HTERT RPE-1 (cell line): ENCODE measurements around the gene BEST1.
"Not testable (repeated sequence)": the region's sequence is repeated elsewhere in the genome, so short reads cannot be mapped to it uniquely, and the experiment has no call there.

Experiments used
- in situ Hi-C: fragments of 300-500 bp; cut with MboI; formaldehyde crosslinking; loops from 4 replicates; pipeline ENCODE4 v1.14.3; 2020; ENCODE audit warnings: low sequenced_read_pairs

BEST1 gene

DNA sequence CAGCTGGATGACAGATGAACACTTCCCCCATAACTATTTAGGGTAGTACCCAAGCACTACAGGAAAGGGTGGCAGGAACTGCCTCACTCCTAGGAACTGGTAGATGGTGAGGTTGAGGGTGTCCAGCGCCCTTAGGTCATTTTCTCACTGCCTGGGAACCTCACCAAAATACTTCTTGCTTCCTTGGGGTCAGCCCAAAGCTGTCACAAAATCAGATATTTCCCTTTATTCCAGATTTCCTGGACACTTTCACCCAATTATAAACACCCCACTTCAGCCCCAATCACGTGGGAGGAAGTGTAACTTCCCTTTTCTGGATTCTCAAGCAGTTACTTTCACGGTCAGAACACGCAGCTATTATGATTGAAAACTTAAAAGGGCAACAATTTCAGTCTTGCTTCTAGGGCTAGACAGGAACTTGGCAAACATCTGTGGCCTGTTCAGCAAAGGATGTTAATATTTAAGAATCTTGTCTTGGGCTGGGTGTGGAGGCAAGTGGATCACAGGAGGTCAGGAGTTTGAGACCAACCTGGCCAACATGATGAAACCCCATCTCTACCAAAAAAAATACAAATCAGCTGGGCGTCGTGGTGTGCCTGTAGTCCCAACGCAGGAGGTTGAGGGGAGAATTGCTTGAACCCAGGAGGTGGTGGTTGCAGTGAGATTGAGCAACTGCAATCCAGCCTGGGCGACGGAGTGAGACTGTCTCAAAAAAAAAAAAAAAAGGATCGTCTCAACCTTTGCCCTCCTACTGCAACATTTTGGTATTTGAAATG, 13.3 kb downstream of the BEST1 start:
- in situ Hi-C loops = no loop called here

GRCh38 chr11:61964058-61964665, 14.0 kb downstream of the BEST1 start:
- in situ Hi-C loops = no loop called here

GRCh38 chr11:61964666-61965271, 14.6 kb downstream of the BEST1 start:
- in situ Hi-C loops = not testable (repeated sequence)

GRCh38 chr11:61966734-61967115, 16.6 kb downstream of the BEST1 start:
- in situ Hi-C loops = no loop called here

DNA sequence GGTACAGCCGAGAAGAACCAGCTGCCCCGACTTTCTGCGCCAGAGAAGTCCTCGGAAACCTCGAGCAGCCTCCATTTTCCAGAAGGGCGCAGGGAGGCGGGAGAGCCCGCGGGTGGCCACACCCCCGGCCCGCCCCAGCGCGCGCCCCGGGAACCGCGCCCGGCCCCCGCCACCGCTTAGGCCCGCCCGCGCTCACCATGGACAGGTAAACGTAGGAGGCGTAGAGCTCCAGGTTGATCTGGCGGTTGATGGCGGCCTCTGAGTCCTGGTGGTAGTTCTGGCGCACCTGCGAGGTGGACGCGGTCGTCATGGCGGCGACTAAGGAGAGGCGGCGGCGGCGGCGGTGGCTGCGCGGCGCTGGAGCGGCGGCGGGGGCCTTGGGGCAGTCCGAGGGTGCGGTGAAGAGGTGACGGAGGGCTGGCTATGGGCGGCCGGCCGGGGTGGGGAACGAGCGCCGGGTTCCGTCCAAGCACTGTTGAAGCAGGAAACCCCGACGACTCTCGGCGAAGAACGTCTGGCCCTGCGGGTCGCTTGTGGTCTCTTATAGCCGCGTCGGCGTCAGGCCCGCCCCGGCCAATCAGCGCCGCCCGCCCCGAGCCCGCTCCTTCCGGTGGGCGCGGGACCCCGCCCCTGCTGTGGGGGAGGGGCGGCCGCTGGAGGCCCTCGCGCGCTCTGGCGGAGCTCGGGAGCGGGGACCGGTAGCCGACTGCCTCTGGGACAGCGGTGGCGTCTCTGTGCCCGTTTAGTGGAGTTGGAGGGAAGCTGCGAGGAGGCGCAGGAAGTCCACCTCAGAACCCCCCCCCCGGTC, 17.2 kb downstream of the BEST1 start, which contains the start of gene FTH1:
TSS of gene FTH1 (minus strand) at position 519 of the 808 bp plus-strand sequence. CDS start at position 310, 209 bp downstream.
- in situ Hi-C loops = no loop called here

GRCh38 chr11:61967924-61968757, 18.0 kb downstream of the BEST1 start:
- in situ Hi-C loops = no loop called here

DNA sequence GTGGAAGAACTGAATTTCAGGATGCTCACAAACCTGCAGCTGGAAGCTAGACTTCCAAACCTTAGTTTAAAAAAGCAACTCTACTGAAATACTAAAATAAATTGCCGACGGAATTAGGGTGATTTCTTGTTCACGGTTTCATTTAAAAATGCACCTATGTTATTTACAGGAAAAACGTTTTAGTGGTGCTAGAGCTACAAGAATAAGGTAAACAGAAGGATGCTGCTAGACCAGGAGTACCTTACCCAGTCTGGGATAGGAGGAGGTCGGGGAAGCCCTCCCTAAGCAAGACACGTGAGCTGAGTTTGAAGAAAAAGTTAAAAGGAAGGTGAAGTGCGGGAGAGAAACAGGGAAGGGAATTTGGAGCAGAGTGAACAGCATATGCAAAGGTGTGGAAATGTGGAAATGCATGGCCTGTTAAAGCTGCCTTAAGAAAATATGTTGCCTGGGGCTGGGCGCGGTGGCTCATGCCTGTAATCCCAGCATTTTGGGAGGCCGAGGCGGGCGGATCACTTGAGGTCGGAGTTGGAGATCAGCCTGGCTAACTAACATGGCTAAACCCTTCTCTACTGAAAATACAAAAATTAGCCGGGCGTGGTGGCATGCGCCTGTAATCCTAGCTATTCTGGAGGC, 18.7 kb downstream of the BEST1 start:
- in situ Hi-C loops = no loop called here

DNA sequence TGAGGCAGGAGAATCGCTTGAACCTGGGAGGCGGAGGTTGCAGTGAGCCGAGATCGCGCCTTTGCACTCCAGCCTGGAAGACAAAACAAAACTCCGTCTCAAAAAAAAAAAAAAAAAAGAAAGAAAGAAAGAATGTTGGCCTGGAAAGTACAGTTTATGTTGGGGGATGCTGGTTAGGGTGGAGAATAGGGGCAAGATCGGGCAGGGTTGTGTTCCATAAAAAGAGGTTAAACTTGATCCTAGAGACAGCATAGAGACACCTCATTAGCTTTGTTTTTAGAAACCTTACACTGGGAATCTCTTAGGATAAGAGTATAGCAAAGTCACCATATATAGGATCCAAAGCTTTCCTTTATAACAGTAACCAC, 19.2 kb downstream of the BEST1 start:
- in situ Hi-C loops = no loop called here

GRCh38 chr11:61969838-61970662, 19.9 kb downstream of the BEST1 start:
- in situ Hi-C loops = no loop called here

- in situ Hi-C loops = no loop called here
These were observed 21.3 kb downstream of the BEST1 start for GRCh38 chr11:61971248-61972111.

DNA sequence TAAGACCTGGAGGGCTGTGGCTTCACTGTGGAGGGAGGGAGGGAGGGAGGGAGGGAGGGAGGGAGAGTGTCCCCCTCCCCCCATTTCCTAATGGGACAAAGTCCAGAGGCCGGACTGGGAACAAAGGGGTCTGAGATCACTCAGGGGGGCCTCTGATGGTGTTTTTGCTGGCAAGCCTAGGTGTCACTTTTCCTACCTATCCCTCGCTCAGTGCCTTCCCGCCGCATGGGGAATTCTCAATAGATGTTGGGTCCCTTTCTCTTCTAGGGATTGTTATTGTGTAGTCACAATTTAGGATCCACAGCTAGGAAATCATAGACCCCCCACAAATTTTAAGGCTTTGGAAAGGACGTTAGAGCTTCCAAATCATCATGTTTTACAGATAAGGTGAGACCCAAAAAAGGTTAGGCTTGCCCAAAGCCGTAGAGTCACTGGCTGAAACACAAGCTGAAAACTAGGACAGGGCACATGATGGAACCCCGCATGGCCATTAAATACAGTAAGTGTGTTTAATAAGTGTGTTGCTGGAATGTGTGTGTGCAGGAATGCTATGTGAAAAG, 22.0 kb downstream of the BEST1 start:
- in situ Hi-C loops = no loop called here

DNA sequence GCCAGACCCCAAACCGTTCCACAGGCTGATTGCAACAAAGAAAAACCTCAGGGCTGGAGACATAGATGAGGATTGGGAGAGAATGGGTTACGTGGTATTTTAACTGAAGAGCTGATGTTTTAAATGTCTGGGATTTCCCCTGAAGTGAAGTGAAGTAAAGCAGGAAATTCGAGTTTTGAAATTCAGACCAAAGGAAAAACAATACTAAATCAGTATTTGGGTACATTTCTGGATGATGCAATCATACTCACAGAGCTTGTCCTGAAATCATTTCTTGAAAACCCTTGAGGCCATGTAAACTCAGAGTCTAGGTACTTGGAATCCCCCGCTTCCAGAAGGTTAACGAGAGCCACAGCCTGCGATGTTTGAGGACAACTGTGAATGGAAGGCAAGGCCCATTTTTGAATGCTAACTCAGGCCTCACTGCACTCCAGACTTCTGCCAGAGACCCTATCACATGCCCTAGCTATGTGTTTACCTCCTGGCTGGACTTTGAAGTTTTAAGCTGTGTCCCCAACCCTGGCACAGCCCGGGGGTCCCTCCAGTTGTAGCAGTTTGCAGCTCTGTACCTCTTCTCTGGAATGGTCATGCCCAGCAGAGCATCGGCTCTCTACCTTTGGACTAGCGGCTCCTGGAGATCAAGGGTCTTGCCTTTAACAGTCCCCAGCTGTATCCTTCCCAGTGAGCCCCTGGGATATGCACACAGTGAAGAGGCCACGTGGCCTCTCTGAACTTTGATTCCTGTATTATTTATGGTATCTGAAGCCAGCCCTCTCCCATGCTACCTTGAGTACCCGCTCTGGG, 22.7 kb downstream of the BEST1 start:
- in situ Hi-C loops = no loop called here

GRCh38 chr11:61973476-61974162, 23.5 kb downstream of the BEST1 start:
- in situ Hi-C loops = no loop called here

GRCh38 chr11:61974766-61975631, 24.8 kb downstream of the BEST1 start:
- in situ Hi-C loops = no loop called here

- in situ Hi-C loops = no loop called here
These were observed 25.7 kb downstream of the BEST1 start for GRCh38 chr11:61975638-61976419.
